Camera-type eye (tissue), 1 donor: ENCODE measurements around the gene CHID1. TPM values are rescaled to one million over a fixed set of nuclear protein-coding genes. Genes with fewer than 3 reads are reported as not detected.

ENCODE experiments used
- total RNA-seq: library from RNA; depleted of rRNA; stranded (reverse); fragments of >200 nt; gene quantifications from one replicate; pipeline ENCODE4 v1.2.3, GENCODE V29; 2014

Gene CHID1
- total RNA-seq = 86.6 TPM

GRCh38 chr11:910589-911030, at the start of gene CHID1:
Gene CHID1, minus strand, starts transcription at chr11:910810. Its CDS starts 5,994 bp downstream, at chr11:904816.

DNA sequence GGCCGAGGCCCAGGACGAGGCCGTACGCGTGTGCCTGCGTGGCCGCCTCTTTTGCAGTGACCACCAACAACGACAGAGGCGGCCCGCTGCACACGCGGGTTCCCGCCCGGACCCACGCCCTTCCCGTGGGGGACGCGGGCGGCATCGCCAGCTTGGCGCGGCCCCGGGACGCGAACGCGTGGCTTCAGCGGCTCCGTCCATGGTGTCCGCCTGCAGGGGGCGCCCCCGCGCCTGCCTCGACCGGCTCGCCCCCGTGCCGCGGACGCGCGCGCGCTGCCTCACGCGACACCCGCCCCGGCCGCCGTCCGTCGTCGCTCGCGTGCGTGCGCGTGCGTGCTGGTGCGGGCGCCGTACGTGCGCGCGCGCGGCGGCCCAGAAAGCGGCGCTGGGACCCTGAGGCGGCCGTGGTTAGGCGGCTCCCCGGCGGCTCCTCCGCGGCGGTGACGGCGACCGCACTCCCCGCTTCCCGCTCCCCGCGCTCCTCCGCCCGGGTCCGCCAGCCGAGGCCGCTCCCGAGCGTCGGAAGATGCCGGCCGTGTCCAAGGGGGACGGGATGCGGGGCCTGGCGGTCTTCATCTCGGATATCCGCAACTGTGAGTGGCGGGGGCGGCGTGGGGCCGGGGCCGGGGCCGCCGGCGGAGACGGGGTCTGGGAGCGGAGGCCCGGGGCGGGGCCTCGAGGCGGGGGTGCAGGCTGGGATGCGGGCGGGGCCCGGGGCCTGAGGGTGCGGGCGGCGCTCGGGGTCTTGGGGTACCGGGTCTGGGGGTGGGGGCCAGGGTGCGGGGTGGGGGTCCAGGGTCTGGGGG, 15.1 kb upstream of the CHID1 start, which contains the start of gene AP2A2:
Gene AP2A2, plus strand, starts transcription at position 375 of the 806 bp plus-strand sequence. Its CDS starts 152 bp downstream, at position 527.

DNA sequence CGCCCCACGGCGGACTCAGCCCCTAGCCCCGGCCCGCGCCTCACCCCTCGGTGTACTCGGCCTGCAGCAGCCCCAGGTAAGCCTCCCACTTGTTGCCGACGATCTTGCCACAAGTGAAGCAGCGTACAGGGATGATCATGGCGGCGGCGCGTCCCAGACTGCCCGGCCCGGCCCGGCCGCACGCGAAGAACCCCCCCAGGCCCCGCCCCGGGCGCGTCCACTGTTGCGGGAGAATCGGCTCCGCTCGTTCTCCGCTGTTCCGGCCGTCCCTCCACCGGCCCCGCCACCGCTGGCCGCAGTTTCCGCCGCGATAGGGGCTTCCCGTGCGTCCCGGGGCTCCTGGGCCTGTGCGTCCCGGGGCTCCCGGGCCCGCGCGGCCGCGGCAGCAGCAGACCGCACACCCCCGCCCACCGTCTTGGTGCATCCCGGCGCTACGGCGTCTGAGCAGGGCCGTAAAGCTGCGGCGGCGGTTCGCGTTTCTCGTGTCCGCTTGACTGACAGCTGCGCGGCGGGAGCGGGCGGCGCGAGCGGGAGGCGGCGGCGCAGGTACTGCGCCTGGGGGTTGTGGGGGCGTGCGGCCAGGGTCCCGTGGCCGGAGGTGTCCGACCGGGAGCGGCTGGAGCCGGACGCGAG, 68.1 kb downstream of the CHID1 start, which contains the start of the genes POLR2L and TSPAN4:
Gene POLR2L, minus strand, starts transcription at position 160 of the 633 bp plus-strand sequence. Its CDS starts 21 bp downstream, at position 139.
Gene TSPAN4, plus strand, starts transcription at position 483 of the 633 bp plus-strand sequence. CDS start 7,453 bp downstream, outside the sequence.

DNA sequence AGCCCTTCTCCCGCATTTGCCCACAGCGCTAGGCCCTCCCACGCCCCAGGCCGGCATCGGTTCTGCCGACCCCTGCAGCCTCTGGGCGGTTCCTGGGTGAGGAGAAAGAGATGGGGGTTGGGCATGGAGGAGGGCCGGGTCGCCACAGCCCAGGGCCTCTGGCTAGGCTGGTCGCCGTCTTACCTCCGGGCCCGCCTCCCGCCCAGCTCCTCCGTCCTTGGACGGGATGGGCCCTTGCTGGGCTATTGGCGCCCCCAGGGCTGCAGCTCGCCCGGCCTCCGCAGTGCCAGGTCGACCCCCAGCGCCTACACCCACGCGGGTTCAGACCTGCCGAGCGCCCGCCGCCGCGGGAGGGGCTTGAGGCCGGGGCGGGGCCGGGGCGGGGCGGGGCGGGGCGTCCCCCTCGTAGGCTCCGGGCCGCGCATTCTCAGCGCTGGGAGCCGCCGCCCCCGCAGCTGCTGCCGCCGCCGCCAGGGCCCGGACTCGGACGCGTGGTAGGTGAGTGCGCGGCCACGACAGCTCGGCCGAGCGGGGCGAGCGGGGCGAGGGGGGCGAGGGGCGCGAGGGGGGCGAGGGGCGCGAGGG, 78.0 kb downstream of the CHID1 start, which contains the start of gene CD151:
Gene CD151, plus strand, starts transcription at position 424 of the 585 bp plus-strand sequence. CDS start 3,118 bp downstream, outside the sequence.

GRCh38 chr11:827897-828192, 82.8 kb downstream of the CHID1 start, which contains the start of gene CRACR2B:
Gene CRACR2B, plus strand, starts transcription at chr11:827919. Its CDS starts 689 bp downstream, at chr11:828608.

DNA sequence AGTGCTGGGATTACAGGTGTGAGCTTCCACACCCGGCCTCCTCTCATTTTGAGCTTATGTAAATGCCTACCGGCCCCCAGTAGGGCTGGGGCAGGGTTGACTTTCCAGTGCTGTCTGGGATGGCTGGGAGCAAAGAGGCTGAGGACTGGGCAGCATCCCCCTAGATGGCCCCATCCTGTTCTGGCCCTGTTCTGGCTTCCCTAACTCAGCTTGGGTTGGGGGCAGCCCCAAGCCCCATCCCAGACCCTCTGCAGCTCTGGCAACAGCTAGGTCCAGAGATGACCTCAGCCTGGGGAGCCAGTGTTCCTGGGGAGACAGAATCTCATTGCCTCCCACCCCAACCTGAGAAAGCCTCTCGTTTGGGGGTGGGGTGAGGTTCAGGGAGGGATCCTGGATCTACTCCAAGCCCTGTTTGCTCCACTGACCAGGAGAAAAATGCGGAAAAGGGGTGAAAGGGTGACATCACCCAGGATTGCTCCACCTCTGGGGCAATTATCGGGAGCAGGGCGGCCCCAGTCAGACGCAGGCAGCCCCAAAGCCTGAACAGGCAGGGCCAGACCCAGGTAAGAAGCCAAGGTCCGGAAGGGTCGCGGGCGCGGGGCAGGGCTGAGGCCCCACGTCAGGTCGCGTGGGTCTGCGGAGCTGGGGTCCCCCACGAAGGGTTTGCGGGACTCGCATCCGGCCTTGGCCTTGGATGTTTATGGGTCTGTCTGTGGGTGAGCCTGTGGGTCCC, 92.0 kb downstream of the CHID1 start, which contains the start of gene PNPLA2:
Gene PNPLA2, plus strand, starts transcription at position 519 of the 733 bp plus-strand sequence. CDS start 805 bp downstream, outside the sequence.

Other genes starting within 250 kb of the CHID1 start
- gene DEAF1, start 215.6 kb downstream of the CHID1 start, total RNA-seq = 31.4 TPM
- gene TMEM80, start 215.0 kb downstream of the CHID1 start, total RNA-seq = 18.5 TPM
- gene EPS8L2, start 204.6 kb downstream of the CHID1 start, total RNA-seq = 14.1 TPM
- 91.0 TPM for gene TALDO1, start 163.3 kb downstream of the CHID1 start, total RNA-seq
- 42.8 TPM for gene GATD1, start 133.3 kb downstream of the CHID1 start, total RNA-seq
- gene CEND1, start 120.7 kb downstream of the CHID1 start, total RNA-seq = 6.4 TPM
- 27.7 TPM for gene SLC25A22, start 112.5 kb downstream of the CHID1 start, total RNA-seq
- gene PIDD1, start 105.6 kb downstream of the CHID1 start, total RNA-seq = 17.8 TPM
- gene RPLP2, start 100.8 kb downstream of the CHID1 start, total RNA-seq = 169 TPM
- 28.0 TPM for gene PNPLA2, start 91.9 kb downstream of the CHID1 start, total RNA-seq
- gene CRACR2B, start 82.9 kb downstream of the CHID1 start, total RNA-seq = 9.5 TPM
- gene CD151, start 77.9 kb downstream of the CHID1 start, total RNA-seq = 149 TPM
- 23.9 TPM for gene POLR2L, start 68.3 kb downstream of the CHID1 start, total RNA-seq
- gene TSPAN4, start 68.0 kb downstream of the CHID1 start, total RNA-seq = 62.2 TPM
- gene AP2A2, start 15.1 kb upstream of the CHID1 start, total RNA-seq = 55.5 TPM
- gene MUC6, start 125.9 kb upstream of the CHID1 start, total RNA-seq = not detected
- not detected for gene MUC2, start 164.1 kb upstream of the CHID1 start, total RNA-seq
- gene MUC5AC, start 247.1 kb upstream of the CHID1 start, total RNA-seq = 0.16 TPM